Activated T-cell treated with anti-CD3 and anti-CD28 coated beads, Interleukin-2, amount 50 U/mL, for 72 hours (primary cell): ENCODE results near the gene MRPL10. TPM values are rescaled to one million over a fixed set of nuclear protein-coding genes. Genes with fewer than 3 reads are reported as not detected.

Experiments
- ATAC-seq, 2 donors: fragments of 150-1000 bp; cut with Tn5 transposase; replicated peaks in 1 of 2; 2 replicates each; pipeline ENCODE4 v1.10.0; 2021; ENCODE audit warnings: moderate library complexity in 2 of 2, mild to moderate bottlenecking in 1 of 2
- DNase-seq, 2 donors: peaks; one replicate each; pipeline ENCODE4 v3.0.0; 2021 to 2022; ENCODE audit warnings: mixed read lengths in 1 of 2
- H3K27ac Mint-ChIP-seq: one replicate; pipeline ENCODE4 v1.8.0; 2022; ENCODE audit warnings: mild to moderate bottlenecking, moderate library complexity, mixed read lengths
- H3K27me3 Mint-ChIP-seq: one replicate; pipeline ENCODE4 v1.8.0; 2022; ENCODE audit warnings: low read depth, mixed read lengths
- H3K36me3 Mint-ChIP-seq, 2 donors: one replicate each; pipeline ENCODE4 v1.8.0; 2022; ENCODE audit warnings: mixed read lengths in 2 of 2, mild to moderate bottlenecking in 1 of 2; ENCODE audit not compliant: insufficient read depth in 2 of 2
- H3K4me1 Mint-ChIP-seq: one replicate; pipeline ENCODE4 v1.8.0; 2022; ENCODE audit warnings: low read depth, mixed read lengths
- H3K4me3 Mint-ChIP-seq, 2 donors: one replicate each; pipeline ENCODE4 v1.8.0; 2022; ENCODE audit warnings: mild to moderate bottlenecking in 2 of 2, mixed read lengths in 2 of 2, moderate library complexity in 2 of 2
- H3K9me3 Mint-ChIP-seq, 2 donors: one replicate each; pipeline ENCODE4 v1.8.0; 2022; ENCODE audit warnings: mixed read lengths in 2 of 2
- total RNA-seq, 2 donors: library from RNA; stranded (reverse); gene quantifications; one replicate each; pipeline ENCODE4 v1.2.3, GENCODE V29; 2022

The MRPL10 gene
- total RNA-seq, 2 donors from 2014 or later: 81.7 to 83.5 TPM

DNA sequence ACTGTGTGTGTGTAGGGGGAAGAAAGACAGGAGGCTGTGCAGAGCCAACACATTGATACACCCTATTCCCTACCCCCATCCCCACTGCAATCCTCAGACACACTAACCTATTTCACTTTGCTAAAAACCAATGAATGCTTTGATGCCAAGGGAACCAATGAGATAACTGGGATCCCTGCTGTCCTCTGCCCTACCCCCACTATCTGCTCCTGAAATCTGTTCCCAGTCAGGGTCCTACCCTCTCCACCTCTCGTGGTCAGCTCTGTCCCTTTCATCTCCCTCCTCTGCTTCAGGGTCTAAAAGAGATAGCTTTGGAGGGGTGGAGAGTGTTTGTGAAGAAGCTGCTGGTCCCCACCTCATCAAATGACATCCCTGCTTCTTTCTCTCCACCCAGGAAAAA lies 38.7 kb upstream of the MRPL10 start:
- peaks cover 63% of the 10 kb centered on the region for H3K27me3 Mint-ChIP-seq
- no peak overlapping the region for H3K27ac Mint-ChIP-seq
- no peaks in the 10 kb centered on the region for H3K9me3 Mint-ChIP-seq
- H3K4me3 Mint-ChIP-seq: no peak overlapping the region
- ATAC-seq: no peak
- no peak for DNase-seq
- no peaks in the 10 kb centered on the region for H3K36me3 Mint-ChIP-seq
- H3K4me1 Mint-ChIP-seq: peaks cover 10% of the 10 kb centered on the region

DNA sequence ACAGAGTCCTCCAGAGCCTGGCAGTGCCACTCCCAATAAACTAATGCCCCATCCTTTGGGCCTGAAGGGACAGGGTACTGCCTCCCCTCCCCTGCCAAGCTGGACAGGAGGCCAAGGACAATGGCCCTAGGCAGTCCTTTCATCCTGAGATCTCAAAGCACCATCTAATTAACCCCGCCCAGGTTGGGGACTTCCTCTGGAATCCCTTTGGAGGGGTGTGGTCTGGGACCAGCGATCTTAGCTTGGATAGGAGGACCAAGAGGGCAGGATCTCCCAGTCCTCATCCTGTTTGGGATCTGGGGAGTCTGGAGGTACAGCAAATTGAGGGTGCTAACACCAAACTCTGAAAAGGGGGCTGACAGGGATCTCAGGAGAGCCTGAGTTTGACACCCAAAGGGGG lies 37.8 kb upstream of the MRPL10 start:
- H3K4me1 Mint-ChIP-seq: peaks cover 20% of the 10 kb centered on the region
- H3K27ac Mint-ChIP-seq: no peak overlapping the region
- peaks cover 54% of the 10 kb centered on the region for H3K27me3 Mint-ChIP-seq
- no peak for ATAC-seq
- DNase-seq: no peak
- H3K4me3 Mint-ChIP-seq: no peak overlapping the region
- H3K9me3 Mint-ChIP-seq: no peaks in the 10 kb centered on the region
- no peaks in the 10 kb centered on the region for H3K36me3 Mint-ChIP-seq

DNA sequence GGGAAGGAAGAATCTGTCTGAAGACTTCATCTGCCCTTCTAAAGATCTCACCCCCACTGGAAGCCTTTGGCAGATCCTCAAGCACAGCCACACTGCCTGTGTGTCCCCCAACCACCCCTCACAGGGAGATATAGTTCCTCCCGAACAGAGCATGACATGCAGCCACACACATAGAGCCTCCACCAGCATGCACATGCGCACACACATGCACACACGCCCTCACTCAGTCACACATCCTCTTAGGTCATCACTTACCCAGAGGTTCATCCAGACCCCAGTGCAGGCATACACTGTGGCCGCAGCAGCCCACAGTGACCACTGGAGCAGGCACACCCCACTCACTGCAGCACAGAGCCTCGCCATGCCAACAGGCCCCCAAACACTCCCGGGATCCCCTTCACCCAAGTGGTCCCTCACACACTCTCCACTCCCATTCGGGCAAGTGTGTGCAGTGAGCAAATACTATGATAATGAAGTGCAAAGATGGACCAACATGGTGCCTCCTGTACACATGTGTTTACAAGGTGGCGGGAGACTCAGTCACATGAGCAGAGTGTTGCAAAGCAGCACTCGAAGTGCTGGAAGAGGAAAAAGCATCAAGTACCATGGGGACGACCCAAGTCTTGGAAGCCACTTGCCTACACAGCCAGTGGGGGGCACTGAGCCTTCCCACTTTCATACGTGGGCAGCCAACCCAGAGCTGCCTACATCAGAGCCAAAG lies 36.6 kb upstream of the MRPL10 start:
- H3K27me3 Mint-ChIP-seq: peaks cover 42% of the 10 kb centered on the region
- peaks cover 28% of the 10 kb centered on the region for H3K4me1 Mint-ChIP-seq
- DNase-seq (no peak), ATAC-seq (no peak)
- H3K27ac Mint-ChIP-seq: no peak overlapping the region
- no peaks in the 10 kb centered on the region for H3K9me3 Mint-ChIP-seq
- no peak overlapping the region for H3K4me3 Mint-ChIP-seq
- no peaks in the 10 kb centered on the region for H3K36me3 Mint-ChIP-seq

DNA sequence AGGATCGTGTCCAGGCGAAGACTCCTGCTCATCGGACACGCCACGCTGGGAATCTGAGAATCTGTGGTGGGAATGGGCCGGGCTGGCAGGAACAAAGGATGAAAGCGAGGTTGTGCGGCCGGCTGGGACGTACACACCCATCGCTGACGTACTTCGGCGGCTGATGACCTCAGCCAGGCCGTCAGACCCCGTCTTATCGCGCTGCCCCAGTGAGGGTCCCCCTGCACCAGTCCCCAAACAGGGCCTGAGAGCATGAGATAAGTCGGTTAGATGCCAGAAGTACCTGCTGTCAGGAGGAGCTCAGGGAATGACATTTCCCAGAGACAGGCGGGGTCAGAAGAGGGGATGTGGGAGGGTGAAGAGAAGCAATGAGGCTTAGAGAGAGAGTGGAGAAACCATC lies 35.6 kb upstream of the MRPL10 start:
- ATAC-seq (no peak), DNase-seq (no peak)
- Mint-ChIP-seq H3K27me3 (peaks cover 37% of the 10 kb centered on the region), H3K36me3 (no peaks in the 10 kb centered on the region), H3K9me3 (no peaks in the 10 kb centered on the region), H3K27ac (no peak overlapping the region), H3K4me3 (no peak overlapping the region), H3K4me1 (peaks cover 35% of the 10 kb centered on the region)

DNA sequence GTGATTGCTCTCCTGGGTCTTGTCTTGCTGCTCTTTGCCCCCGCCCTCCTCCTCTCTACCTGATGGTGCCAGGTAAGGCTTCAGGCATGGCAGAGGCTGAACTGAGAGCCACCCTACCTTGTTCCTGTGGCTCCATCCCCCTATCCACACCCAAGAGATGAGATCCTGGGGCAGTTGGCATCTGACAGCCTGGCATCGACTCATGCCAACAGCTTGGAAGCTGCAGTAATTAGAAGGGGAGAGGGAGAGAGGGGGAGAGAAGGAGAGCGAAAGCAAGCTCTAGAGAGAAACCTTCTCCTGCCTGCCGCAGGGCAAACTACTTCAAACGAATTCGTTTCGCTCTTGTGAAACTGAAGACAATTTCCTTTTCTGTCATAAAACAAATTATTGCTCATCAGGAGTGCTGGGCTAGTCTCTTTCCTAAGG lies 33.5 kb upstream of the MRPL10 start:
- H3K27me3 Mint-ChIP-seq: peaks cover 16% of the 10 kb centered on the region
- no peak for DNase-seq
- ATAC-seq: peak; percentile 66 to 75
- peak overlapping the region; percentile 40 to 51 for H3K4me3 Mint-ChIP-seq
- peaks cover 35% of the 10 kb centered on the region for H3K4me1 Mint-ChIP-seq
- no peaks in the 10 kb centered on the region for H3K9me3 Mint-ChIP-seq
- H3K27ac Mint-ChIP-seq: no peak overlapping the region
- no peaks in the 10 kb centered on the region for H3K36me3 Mint-ChIP-seq

DNA sequence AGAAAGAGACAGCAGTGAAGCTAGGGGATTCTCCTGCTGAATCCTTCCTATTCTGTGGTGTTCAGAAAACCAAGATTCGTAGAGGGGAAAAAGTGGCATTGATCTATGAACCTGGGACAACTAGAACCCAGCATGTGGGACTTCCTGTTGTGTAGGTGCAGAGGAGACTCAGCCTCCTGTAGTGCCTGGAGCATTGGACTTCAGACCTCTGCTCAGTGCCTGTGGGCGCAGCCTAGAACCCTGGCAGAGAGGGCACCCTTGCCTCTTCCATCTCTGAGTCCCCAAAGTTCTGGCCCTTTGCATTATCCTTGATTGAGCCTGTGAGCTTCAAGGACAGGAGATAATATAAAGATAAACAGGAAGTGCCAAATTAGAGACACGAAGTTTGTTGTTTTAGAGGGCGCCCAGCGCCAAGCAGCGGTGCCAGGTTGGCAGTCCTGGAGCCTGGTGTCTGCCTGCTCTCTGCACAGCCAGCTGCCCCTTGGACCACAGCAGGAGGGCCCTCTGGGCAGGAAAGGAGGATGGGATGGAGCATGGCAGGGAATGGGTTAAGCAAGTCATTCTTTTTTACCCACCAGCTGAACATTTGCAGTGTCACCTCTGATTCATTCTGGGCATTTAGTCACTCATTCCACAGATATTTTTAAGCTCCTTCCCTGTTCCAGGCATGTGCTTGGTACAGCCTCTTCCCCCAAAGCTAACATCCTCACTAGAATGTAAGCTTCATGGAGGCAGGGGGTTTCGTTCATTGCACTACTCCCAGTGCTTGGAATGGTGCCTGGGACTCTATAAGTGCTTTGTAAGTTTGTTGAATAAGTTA lies 31.5 kb upstream of the MRPL10 start:
- Mint-ChIP-seq H3K36me3 (no peaks in the 10 kb centered on the region), H3K27me3 (peaks cover 14% of the 10 kb centered on the region), H3K4me3 (no peak overlapping the region), H3K27ac (no peak overlapping the region), H3K9me3 (no peaks in the 10 kb centered on the region), H3K4me1 (peaks cover 35% of the 10 kb centered on the region)
- no peak for ATAC-seq
- no peak for DNase-seq

DNA sequence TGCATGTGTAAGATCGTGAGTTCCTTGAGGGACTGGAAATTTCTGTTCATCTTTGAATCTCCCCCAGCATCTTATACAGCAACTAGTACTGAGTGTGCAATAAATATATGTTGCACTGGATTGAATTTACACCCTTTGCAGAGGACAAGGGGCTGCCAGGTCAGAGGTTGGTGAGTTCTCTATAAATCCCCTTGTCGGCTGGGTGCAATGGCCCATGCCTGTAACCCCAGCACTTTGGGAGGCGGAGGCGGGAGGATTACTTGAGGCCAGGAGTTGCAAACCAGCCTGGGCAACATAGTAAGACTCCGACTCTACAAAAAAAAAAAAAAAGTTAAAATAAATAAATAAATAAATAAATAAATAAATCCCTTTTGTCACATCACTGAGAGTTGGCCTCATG lies 29.0 kb upstream of the MRPL10 start:
- Mint-ChIP-seq H3K4me3 (no peak overlapping the region), H3K4me1 (peaks cover 28% of the 10 kb centered on the region), H3K36me3 (no peaks in the 10 kb centered on the region), H3K9me3 (no peaks in the 10 kb centered on the region), H3K27ac (no peak overlapping the region), H3K27me3 (peaks cover 25% of the 10 kb centered on the region)
- no peak for ATAC-seq
- DNase-seq: no peak

DNA sequence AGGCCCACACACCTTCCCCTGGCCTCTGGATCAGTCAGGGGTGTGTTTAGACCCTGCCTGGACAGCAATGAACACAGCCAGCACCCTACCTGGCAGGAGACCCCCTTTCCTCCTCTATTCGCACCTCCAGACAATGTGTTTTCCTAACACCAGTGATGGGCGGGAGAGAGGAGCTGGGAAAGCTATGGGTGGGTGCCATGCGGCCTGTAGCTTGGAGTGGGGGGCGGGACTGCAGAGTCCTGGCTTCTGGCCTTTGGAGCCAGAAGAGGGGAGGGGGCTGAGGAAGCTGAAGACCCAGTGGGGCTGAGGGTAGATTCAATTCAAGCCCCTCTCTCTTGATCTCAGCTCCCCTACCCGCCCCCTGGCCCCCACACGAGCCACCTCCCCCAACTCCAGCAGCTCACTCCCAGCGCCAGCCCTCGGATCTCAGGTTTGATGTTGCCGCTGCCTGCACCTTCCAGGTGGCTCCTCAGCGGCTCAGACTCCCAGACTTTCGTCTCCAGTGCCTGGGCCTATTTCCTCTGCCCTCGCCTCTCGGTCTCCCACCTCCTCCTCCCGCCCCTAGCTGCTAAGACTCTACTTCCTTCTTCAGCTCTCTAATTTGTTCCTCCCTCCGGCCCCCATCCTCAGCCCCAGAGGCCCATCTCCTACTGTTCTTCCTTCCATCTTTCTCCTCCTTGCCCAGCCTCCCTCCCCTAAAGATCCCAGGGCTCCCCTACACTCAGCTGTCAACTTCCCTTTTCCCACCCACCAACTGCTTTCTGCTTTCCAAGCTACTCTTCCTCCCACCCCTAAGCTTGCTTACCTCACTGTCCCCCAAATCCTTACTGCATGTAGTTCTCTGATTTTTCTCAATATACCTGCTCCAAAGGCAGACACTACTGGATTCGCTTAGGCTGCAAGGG lies 26.5 kb upstream of the MRPL10 start:
- Mint-ChIP-seq H3K4me3 (no peak overlapping the region), H3K27me3 (peaks cover 51% of the 10 kb centered on the region), H3K36me3 (no peaks in the 10 kb centered on the region), H3K9me3 (no peaks in the 10 kb centered on the region), H3K4me1 (peaks cover 5% of the 10 kb centered on the region), H3K27ac (no peak overlapping the region)
- DNase-seq (no peak), ATAC-seq (no peak)

DNA sequence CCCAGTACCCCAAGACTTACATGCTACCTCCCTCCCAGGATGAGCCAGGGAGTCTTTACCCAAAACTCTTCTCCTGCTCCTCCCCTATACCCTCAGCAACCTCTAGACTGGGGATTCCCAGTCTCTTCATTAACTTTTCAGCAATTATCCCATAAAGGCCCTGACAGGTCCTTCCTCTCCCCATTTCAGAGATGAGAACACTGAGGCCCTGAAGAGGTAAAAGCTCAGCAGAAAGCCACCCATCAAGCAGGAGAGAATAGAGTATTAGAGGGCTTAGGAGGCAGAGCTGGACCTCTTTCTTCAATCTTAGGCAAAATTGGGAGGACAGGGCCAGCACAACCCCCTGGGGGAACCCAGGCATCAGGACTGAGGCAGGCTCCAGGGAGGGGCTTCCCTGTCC lies 25.5 kb upstream of the MRPL10 start:
- Mint-ChIP-seq H3K4me3 (no peak overlapping the region), H3K9me3 (no peaks in the 10 kb centered on the region), H3K4me1 (peaks cover 9% of the 10 kb centered on the region), H3K36me3 (no peaks in the 10 kb centered on the region), H3K27ac (no peak overlapping the region), H3K27me3 (peaks cover 60% of the 10 kb centered on the region)
- ATAC-seq (no peak), DNase-seq (no peak)

DNA sequence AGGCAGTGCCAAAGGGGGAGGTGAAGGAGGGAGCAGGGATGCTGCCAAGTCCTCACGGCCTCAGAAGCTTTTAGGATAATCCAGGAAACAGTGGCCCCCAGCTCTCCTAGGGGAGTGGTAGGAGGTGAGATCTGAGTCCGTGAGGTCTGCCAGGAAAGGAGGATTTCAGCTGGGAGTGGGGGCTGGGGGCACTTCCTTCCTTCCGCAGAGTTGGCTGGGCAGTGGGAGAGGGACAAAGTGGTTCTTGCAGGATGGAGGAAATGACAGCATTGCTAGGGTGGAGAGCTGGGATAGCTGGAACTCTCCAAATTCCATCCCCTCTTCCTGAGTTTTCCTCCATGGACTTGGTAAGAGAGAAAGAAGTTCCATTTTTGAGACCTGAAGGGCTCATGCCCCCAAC lies 24.4 kb upstream of the MRPL10 start:
- ATAC-seq: no peak
- no peaks in the 10 kb centered on the region for H3K36me3 Mint-ChIP-seq
- H3K4me3 Mint-ChIP-seq: no peak overlapping the region
- no peak overlapping the region for H3K27ac Mint-ChIP-seq
- no peaks in the 10 kb centered on the region for H3K9me3 Mint-ChIP-seq
- H3K4me1 Mint-ChIP-seq: peaks cover 15% of the 10 kb centered on the region
- H3K27me3 Mint-ChIP-seq: peaks cover 66% of the 10 kb centered on the region
- DNase-seq: no peak

DNA sequence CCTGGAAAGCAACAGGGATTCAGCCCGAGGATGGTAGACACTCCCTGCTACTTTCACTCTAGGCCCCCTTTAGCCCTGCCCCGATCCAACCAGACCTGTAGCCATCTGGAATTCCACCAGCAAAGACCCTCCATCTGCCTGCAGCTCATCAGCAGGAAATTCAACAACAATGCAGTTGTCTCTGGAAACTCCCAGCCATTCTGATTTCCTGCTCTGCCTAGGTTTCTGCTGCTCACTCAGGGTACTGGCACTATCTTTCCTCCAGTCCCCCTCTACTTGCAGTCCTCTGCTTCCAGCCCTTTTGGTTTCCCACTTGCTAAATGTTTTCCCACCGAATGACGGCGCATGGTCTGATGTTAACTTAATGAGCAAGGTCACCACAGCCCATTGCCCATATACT lies 22.3 kb upstream of the MRPL10 start:
- H3K27me3 Mint-ChIP-seq: peaks cover 79% of the 10 kb centered on the region
- DNase-seq (no peak), ATAC-seq (no peak)
- H3K9me3 Mint-ChIP-seq: no peaks in the 10 kb centered on the region
- H3K27ac Mint-ChIP-seq: no peak overlapping the region
- peaks cover 22% of the 10 kb centered on the region for H3K4me1 Mint-ChIP-seq
- no peaks in the 10 kb centered on the region for H3K36me3 Mint-ChIP-seq
- H3K4me3 Mint-ChIP-seq: no peak overlapping the region

DNA sequence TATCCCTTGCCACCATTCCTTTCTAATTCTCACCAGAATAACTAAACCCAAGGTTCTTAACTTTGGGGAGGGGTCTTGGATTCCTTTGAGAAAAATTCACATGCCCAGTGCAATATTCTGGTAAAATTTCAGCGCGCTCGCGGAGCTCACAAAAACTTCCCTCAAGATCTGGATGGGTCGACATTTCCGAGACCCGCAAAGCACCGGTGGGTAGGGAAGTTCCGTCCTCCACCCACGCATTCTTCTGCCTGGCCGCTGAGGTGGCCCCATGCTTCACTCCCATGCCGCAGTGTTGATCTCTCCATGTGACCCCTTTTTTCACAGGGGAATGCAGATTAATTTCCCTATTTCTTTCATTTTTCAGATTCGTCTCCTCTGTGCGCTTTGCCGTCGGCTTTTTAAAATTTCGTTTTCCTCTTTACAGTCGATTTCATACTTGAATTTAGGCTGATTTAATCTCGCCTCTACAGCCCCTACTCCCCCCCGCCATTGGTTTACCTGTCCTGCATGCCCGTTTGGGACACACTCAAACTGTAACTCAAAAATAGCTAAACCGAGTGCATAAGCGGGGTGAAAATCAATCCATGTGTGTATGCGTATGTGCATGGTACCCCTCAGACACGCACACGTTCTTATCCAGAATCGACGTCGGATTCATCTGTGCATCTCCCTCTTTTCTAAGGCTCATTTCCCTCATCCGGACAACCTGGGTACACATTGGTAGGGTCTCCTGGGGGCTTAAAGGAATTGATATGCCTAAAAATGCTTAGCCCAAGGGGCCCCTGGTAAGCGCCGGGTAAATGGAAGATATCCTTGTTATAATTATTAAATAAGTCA lies 21.0 kb upstream of the MRPL10 start:
- no peaks in the 10 kb centered on the region for H3K9me3 Mint-ChIP-seq
- peaks cover 22% of the 10 kb centered on the region for H3K4me1 Mint-ChIP-seq
- peak overlapping the region; percentile 64 to 75 for H3K4me3 Mint-ChIP-seq
- no peaks in the 10 kb centered on the region for H3K36me3 Mint-ChIP-seq
- peaks cover 87% of the 10 kb centered on the region for H3K27me3 Mint-ChIP-seq
- DNase-seq (peak in 1 of 2 donors; percentile 36), ATAC-seq (no peak)
- H3K27ac Mint-ChIP-seq: no peak overlapping the region
